AG09309 (cell line): ENCODE data around the gene TUBB4B.
A peak's percentile ranks its signal among the peaks of the same experiment; 100 is the strongest.
"Not testable (repeated sequence)": the region's sequence is repeated elsewhere in the genome, so short reads cannot be mapped to it uniquely, and the experiment has no call there.

Experiments
- DNase-seq: peaks from one replicate; pipeline ENCODE4 v3.0.0-alpha.2; 2010; ENCODE audit warnings: low read depth
- H3K4me3 ChIP-seq: 2 replicates; pipeline ENCODE4 v1.5.1; 2011; ENCODE audit warnings: mild to moderate bottlenecking, low read depth, low read length, moderate library complexity; ENCODE audit not compliant: control insufficient read depth
- TF ChIP-seq, protein P1 (sequence below): IDR thresholded peaks from 2 replicates; pipeline ENCODE4 v1.5.1; 2011; ENCODE audit warnings: mild to moderate bottlenecking, low read depth, low read length, inconsistent platforms; ENCODE audit not compliant: insufficient read depth, control insufficient read depth; ENCODE audit errors: missing control alignments

TUBB4B gene

DNA sequence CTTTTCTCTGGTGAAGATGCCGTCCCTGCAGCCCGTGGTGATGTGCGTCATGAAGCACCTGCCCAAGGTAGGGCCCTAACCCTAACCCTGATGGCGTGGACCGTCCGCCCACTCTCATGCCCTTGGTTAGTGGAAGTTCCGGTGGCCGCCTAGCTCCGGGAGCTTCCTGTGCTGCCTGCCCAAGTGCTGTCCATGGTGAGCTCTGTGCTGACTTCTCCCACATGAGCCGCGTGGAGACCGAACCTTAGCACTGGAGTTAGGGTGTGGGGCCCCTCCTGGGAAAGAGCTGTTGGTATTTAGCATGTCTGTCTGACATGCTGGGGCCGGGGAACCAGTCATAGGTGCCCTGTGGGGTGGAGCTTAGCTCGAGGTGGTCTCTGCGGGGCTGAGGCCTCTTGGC is 15.3 kb downstream of the TUBB4B start:
- H3K4me3 ChIP-seq, result peak overlapping the region; percentile 95
- DNase-seq, result no peak
- TF ChIP-seq, protein P1, sequence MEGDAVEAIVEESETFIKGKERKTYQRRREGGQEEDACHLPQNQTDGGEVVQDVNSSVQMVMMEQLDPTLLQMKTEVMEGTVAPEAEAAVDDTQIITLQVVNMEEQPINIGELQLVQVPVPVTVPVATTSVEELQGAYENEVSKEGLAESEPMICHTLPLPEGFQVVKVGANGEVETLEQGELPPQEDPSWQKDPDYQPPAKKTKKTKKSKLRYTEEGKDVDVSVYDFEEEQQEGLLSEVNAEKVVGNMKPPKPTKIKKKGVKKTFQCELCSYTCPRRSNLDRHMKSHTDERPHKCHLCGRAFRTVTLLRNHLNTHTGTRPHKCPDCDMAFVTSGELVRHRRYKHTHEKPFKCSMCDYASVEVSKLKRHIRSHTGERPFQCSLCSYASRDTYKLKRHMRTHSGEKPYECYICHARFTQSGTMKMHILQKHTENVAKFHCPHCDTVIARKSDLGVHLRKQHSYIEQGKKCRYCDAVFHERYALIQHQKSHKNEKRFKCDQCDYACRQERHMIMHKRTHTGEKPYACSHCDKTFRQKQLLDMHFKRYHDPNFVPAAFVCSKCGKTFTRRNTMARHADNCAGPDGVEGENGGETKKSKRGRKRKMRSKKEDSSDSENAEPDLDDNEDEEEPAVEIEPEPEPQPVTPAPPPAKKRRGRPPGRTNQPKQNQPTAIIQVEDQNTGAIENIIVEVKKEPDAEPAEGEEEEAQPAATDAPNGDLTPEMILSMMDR, result no peak

DNA sequence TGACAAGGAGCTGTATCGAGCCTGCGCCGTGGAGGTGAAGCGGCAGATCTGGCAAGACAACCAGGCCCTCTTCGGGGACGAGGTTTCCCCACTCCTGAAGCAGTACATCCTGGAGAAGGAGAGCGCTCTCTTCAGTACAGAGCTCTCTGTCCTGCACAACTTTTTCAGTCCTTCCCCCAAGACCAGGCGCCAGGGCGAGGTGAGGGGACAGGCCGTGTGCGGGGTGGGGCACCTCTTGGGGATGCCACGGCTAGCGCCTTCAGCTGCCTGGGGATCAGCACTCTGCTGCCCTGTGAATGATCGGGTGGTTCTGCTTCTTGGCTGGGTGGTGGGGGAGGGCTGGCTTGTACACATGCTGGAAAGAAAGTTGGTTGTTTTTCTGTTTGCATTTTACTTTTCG is 15.8 kb downstream of the TUBB4B start:
- TF ChIP-seq, protein P1, result no peak
- no peak overlapping the region; the same call in 1 of the 2 replicates for H3K4me3 ChIP-seq

DNA sequence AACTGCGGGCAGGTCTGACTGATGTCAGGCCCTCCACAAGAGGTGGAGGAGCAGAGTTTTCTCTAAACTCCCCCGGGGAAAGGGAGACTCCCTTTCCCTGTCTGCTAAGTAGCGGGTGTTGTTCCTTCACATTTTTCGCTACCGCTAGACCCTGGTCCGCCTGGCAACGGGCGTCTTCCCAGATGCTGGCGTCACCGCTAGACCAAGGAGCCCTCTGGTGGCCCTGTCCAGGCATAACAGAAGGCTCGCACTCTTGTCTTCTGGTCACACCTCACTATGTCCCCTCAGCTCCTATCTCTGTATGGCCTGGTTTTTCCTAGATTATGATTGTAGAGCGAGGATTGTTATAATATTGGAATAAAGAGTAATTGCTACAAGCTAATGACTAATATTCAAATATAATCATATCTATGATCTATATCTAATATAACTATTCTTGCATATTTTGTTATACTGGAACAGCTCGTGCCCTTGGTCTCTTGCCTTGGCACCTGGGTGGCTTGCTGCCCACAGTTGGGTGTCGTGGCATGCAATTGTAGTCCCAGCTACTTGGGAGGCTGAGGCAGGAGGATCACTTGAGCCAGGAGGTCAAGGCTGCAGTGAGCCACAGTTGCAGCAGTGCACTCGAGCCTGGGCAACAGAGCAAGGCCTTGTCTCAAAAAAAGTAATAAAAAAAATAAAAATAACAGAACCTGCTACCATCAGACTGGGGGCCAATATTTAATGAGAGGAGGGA is 21.3 kb downstream of the TUBB4B start:
- TF ChIP-seq, protein P1, result peak; percentile 50

More for the DNA sequence above, 15.8 kb downstream of the TUBB4B start:
- DNase-seq, result no peak

DNA sequence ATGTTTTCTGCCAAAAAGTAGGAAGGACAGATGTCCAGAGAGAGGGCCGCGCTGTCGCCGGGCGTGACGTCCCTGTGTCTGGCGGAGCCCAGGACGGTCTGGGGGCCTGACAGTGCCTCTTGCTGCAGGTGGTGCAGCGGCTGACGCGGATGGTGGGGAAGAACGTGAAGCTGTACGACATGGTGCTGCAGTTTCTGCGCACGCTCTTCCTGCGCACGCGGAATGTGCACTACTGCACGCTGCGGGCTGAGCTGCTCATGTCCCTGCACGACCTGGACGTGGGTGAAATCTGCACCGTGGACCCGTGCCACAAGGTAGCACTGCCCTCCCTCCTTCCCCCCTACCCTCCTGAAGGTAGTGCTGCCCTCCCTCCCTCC is 21.8 kb downstream of the TUBB4B start:
- no peak for DNase-seq
- TF ChIP-seq, protein P1, result no peak
- H3K4me3 ChIP-seq, result no peak overlapping the region

More for the DNA sequence above, 21.3 kb downstream of the TUBB4B start:
- DNase-seq, H3K4me3 ChIP-seq: not testable (repeated sequence)

DNA sequence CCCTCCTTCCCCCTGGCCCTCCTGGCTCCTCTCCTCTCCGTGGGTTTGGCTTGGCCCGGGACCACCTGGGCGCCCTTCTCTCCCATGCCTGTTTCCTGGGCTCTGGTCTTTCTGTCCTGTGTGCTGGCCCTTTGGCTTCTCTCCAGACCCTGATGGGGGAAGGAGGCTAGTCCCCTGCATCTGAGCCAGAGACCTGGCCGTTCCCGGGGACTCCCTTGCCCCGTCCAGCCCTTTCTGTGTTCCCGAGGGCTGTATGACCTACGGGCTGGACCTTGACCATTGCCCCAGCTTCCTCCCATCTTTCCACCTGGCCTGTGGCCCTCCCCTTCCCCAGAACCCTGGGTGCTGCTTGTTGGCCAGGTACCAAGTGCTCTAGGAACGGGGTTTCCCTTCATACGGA is 22.4 kb downstream of the TUBB4B start:
- no peak for DNase-seq
- no peak overlapping the region for H3K4me3 ChIP-seq
- TF ChIP-seq, protein P1, result no peak

DNA sequence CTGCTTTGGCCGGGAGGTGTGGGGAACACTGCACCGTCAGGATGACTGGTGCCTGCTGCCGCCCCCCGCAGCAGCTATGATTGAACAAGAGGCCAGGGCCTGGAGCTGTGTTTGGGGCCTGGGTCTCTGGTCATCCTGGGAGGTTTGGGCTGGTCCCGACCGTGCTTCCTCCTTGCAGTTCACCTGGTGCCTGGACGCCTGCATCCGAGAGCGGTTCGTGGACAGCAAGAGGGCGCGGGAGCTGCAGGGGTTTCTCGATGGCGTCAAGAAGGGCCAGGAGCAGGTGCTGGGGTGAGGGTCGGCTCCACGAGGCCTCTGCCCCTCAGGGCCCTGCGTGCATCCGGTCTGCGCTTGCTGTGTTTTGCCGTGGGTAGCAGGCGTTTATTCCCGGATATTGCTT is 23.0 kb downstream of the TUBB4B start:
- H3K4me3 ChIP-seq, result no peak overlapping the region
- TF ChIP-seq, protein P1, result no peak
- DNase-seq, result no peak

DNA sequence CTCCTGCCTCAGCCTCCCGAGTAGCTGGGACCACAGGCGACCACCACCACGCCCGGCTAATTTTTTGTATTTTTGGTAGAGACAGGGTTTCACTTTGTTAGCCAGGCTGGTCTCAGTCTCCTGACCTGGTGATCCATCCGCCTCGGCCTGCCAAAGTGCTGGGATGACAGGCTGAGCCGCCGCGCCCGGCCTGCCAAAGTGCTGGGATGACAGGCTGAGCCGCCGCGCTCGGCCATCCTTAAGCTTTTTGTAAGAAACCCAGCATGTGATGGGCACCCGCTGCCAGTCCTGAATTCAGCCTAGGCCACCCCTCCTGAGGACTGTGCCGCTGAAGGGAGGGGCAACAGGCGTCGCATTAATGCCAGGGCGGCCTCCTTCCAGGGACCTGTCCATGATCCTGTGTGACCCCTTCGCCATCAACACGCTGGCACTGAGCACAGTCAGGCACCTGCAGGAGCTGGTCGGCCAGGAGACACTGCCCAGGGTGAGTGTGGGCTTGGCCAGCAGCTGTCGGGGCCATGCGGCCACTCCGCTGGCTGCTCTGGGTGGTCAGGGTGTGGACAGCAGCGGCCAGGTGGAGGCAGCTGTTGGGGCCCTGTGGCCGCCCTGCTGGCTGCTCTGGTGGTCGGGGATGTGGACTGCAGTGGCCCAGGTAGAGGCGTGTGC is 24.5 kb downstream of the TUBB4B start:
- no peak for DNase-seq
- TF ChIP-seq, protein P1, result no peak

More for the DNA sequence above, 24.5 kb downstream of the TUBB4B start:
- H3K4me3 ChIP-seq, result no peak overlapping the region
